Measurements from ENCODE around the gene C2CD2L.

DNA sequence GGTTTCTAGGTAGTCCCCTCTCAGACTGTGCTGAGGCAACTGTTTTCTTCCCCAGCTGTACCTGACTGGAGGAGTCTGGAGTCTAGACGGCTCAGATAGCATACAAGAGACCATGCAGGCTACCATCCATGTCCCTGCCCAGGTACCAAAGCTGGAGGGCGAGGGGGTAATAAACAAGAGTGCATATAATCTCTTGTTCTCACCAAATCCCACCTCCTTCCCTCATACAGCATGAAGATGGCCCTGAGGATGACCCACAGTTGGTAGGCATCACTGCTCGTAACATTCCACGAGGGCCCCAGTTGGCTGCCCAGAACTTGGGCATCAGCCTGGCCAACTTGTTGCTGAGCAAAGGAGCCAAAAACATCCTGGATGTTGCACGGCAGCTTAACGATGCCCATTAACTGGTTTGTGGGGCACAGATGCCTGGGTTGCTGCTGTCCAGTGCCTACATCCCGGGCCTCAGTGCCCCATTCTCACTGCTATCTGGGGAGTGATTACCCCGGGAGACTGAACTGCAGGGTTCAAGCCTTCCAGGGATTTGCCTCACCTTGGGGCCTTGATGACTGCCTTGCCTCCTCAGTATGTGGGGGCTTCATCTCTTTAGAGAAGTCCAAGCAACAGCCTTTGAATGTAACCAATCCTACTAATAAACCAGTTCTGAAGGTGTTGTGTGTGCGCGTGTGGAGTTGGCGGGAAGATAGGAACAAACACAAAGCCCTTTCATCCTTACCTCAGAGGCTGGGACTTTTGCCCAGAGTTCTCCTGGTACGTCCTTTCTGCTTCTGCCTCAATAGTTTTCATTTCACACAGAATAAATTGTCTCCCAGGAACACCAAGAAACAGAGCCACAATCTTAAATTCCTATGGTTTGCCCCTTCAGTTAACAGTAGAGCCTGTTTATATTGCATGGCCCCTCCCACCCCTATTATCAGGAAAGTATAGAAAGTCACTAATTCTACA is 14.0 kb upstream of the C2CD2L start:
- TF ChIP-seq POLR2AphosphoS5 (IDR thresholded peaks at IDR 0.05; ENCODE audit: low read depth): peak; percentile 21; the same call in 1 of the 2 replicates
- TF ChIP-seq, protein P1, sequence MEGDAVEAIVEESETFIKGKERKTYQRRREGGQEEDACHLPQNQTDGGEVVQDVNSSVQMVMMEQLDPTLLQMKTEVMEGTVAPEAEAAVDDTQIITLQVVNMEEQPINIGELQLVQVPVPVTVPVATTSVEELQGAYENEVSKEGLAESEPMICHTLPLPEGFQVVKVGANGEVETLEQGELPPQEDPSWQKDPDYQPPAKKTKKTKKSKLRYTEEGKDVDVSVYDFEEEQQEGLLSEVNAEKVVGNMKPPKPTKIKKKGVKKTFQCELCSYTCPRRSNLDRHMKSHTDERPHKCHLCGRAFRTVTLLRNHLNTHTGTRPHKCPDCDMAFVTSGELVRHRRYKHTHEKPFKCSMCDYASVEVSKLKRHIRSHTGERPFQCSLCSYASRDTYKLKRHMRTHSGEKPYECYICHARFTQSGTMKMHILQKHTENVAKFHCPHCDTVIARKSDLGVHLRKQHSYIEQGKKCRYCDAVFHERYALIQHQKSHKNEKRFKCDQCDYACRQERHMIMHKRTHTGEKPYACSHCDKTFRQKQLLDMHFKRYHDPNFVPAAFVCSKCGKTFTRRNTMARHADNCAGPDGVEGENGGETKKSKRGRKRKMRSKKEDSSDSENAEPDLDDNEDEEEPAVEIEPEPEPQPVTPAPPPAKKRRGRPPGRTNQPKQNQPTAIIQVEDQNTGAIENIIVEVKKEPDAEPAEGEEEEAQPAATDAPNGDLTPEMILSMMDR (IDR thresholded peaks at IDR 0.05; ENCODE audit: insufficient read depth, low read length): no peak
- no peak for TF ChIP-seq GABPA (IDR thresholded peaks at IDR 0.05; ENCODE audit: low read depth)
- TF ChIP-seq, protein P2, sequence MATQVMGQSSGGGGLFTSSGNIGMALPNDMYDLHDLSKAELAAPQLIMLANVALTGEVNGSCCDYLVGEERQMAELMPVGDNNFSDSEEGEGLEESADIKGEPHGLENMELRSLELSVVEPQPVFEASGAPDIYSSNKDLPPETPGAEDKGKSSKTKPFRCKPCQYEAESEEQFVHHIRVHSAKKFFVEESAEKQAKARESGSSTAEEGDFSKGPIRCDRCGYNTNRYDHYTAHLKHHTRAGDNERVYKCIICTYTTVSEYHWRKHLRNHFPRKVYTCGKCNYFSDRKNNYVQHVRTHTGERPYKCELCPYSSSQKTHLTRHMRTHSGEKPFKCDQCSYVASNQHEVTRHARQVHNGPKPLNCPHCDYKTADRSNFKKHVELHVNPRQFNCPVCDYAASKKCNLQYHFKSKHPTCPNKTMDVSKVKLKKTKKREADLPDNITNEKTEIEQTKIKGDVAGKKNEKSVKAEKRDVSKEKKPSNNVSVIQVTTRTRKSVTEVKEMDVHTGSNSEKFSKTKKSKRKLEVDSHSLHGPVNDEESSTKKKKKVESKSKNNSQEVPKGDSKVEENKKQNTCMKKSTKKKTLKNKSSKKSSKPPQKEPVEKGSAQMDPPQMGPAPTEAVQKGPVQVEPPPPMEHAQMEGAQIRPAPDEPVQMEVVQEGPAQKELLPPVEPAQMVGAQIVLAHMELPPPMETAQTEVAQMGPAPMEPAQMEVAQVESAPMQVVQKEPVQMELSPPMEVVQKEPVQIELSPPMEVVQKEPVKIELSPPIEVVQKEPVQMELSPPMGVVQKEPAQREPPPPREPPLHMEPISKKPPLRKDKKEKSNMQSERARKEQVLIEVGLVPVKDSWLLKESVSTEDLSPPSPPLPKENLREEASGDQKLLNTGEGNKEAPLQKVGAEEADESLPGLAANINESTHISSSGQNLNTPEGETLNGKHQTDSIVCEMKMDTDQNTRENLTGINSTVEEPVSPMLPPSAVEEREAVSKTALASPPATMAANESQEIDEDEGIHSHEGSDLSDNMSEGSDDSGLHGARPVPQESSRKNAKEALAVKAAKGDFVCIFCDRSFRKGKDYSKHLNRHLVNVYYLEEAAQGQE (IDR thresholded peaks at IDR 0.05; ENCODE audit: insufficient replicate concordance, low read depth): no peak
- no peak for TF ChIP-seq SPI1 (IDR thresholded peaks at IDR 0.05; ENCODE audit: borderline replicate concordance, low read depth)

Data from HL-60 (cell line).